Omental fat pad (tissue), 4 donors: ENCODE measurements around the gene TBC1D5. TPM values are rescaled to one million over a fixed set of nuclear protein-coding genes. Genes with fewer than 3 reads are reported as not detected.
"Not testable (repeated sequence)": the region's sequence is repeated elsewhere in the genome, so short reads cannot be mapped to it uniquely, and the experiment has no call there.

Experiments used
- ATAC-seq: fragments of 150-250 bp; one replicate; pipeline ENCODE4 v1.9.1; 2016; ENCODE audit warnings: mild to moderate bottlenecking, moderate library complexity; ENCODE audit not compliant: low FRiP score
- DNase-seq: peaks from one replicate; pipeline ENCODE4 v3.0.0-alpha.2; 2019; ENCODE audit warnings: low spot score
- total RNA-seq, 4 donors: library from RNA; depleted of rRNA; stranded (reverse); fragments of >200 nt; gene quantifications; one replicate each; pipeline ENCODE4 v1.1.0, GENCODE V29; 2016
- TF ChIP-seq, protein P1 (sequence below), 3 donors: fragments of 450-650 bp; IDR thresholded peaks; one replicate each; pipeline ENCODE4 v1.5.1; 2016 to 2017; ENCODE audit warnings: antibody characterized with exemption in 3 of 3, mild to moderate bottlenecking in 3 of 3, moderate library complexity in 2 of 3

TBC1D5 gene
- total RNA-seq, 4 donors from 2014 or later, result 56.8 to 92.5 (median 74.8) TPM

DNA sequence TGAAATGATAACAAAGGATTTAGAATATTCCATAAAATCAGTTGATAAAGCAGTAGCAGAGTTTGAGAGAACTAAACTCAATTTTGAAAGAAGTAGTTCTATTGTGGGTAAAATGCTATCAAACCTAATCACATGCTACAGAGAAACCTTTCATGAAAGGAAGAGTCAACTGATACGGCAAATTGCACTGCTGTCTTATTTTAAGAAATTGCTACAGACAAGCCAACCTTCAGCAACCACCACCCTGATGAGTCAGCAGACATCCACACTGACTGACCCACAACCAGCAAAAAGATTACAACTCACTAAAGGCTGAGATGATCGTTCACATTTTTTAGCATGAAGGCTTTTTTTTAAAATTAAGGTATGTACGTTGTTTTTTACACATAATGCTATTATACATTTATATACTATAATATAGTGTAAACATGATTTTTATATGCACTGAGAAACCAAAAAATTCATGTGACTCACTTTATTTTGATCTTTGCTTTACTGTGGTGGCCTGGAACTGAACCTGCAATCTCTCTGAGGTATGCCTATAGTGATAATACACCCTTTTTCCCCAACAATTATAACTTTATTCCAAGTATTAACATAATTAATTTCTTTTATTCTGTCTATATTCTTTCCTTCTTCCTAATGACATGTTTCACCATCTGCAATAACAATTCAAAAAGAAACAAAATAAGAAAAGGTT is 109.9 kb downstream of the TBC1D5 start:
- TF ChIP-seq, protein P1, sequence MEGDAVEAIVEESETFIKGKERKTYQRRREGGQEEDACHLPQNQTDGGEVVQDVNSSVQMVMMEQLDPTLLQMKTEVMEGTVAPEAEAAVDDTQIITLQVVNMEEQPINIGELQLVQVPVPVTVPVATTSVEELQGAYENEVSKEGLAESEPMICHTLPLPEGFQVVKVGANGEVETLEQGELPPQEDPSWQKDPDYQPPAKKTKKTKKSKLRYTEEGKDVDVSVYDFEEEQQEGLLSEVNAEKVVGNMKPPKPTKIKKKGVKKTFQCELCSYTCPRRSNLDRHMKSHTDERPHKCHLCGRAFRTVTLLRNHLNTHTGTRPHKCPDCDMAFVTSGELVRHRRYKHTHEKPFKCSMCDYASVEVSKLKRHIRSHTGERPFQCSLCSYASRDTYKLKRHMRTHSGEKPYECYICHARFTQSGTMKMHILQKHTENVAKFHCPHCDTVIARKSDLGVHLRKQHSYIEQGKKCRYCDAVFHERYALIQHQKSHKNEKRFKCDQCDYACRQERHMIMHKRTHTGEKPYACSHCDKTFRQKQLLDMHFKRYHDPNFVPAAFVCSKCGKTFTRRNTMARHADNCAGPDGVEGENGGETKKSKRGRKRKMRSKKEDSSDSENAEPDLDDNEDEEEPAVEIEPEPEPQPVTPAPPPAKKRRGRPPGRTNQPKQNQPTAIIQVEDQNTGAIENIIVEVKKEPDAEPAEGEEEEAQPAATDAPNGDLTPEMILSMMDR (IDR thresholded peaks at IDR 0.05), result no peak
- peak; percentile 89 for ATAC-seq
- DNase-seq, result no peak

DNA sequence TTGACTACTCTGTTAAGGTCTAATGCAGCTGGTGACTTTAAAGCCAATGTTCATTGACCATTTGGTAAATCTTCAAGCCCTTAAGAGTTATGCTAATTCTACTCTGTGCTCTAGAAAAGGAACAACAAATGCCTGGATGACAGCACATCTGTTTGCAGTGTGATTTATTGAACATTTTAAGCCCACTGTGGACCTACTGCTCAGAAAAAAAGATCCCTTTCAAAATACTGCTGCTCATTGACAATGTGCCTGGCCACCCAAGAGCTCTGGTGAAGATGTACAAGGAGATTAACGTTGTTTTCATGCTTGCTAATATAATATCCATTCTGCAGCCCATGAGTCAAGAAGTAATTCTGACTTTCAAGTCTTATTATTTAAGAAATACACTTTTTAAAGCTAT is 110.8 kb downstream of the TBC1D5 start:
- no peak for DNase-seq
- TF ChIP-seq, protein P1 (IDR thresholded peaks at IDR 0.05), result no peak
- no peak for ATAC-seq

DNA sequence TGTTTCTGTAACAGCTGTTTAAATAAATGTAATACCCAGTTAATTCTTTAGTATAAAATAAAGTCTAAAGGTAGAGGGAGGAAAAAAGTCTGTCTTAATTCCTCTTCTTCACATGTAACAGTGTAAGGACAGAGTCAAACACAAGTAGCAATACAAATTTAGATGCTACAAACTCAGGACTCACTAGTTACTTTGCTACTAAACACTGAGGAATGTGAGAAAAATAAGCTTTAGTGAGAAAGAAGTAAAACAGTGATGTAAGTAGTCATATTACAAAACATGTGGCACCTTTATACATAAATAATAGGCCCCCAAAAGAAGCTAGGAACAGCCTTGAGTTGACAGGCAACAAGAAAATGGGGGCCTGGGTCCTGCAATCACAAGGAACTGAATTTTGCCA is 113.0 kb downstream of the TBC1D5 start:
- no peak for ATAC-seq
- no peak for DNase-seq
- TF ChIP-seq, protein P1 (IDR thresholded peaks at IDR 0.05), result no peak

DNA sequence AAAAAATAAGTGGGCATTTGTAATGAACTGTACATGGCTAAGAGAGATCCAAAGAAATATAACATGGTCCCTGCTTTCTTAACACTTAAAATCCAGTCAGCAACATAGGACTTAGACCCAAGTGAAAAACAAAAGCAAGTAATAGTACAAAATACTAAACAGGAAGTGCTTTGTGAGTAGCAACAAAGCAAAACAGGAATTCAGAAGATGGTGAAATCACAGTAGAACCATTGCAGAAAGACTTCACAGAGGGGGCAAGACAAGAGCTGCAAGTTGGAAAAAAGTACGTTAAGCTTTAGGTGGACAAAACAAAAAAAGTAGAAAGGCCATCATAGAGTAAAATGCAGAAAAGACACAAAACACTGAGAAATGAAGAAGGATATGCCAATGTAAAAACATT is 116.0 kb downstream of the TBC1D5 start:
- no peak for DNase-seq
- no peak for ATAC-seq
- TF ChIP-seq, protein P1 (IDR thresholded peaks at IDR 0.05), result no peak

DNA sequence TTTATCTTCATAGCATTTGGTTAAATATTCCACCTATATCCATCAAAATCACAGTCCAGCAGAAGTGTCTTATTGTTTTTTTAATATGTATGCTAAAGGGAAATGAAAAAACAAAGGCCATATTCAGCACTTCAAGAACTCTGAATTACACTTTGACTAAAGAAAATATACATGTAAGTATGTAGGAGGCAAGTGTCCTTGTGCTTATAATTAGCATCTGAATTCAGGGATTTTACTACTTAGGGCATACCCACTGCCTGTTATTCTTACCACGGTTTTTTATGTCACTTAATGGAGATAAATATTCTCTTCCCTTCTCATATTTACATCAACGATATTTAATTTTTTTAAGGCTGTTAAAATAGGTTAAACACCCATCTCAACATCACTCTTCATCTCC is 117.3 kb downstream of the TBC1D5 start:
- DNase-seq (no peak), ATAC-seq (no peak)
- TF ChIP-seq, protein P1 (IDR thresholded peaks at IDR 0.05), result no peak

DNA sequence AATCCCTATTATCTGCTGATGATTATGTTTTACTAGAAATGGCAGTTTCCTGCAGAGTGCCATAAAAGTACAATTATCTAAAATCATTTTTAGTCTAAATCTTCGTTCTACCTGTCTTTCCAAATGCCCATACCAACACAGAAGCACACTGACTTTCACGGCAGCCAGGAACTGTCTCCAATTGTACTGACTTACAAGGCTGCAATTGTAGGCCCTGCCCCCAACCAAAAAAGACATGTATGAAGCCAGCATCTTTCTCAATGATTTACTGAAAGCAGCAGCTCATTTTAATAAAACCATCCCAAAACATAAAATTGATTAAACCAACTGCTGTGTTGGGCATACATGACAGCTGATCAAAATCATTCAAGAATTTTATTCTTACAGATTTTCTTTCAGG is 119.0 kb downstream of the TBC1D5 start:
- TF ChIP-seq, protein P1 (IDR thresholded peaks at IDR 0.05), result no peak
- no peak for ATAC-seq
- no peak for DNase-seq

DNA sequence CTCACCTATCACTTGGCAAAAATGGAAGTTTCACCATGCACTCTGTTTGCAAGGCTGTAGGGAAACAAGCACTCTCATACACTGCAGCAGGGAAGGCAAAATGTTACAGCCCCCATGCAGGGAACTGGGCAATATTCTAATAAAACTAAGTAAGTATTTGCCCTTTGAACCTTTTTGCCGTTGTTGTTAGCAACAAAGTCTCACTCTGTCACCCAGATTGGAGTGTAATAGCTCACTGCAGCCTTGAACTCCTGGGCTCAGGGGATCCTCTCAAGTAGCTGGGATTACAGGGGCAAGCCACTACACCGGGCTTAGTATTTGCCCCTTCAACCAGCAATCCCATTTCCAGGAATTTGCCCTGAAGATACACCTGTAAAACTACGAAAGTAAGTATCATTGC is 122.5 kb downstream of the TBC1D5 start:
- TF ChIP-seq, protein P1 (IDR thresholded peaks at IDR 0.05), result no peak
- ATAC-seq, result no peak
- DNase-seq, result no peak

DNA sequence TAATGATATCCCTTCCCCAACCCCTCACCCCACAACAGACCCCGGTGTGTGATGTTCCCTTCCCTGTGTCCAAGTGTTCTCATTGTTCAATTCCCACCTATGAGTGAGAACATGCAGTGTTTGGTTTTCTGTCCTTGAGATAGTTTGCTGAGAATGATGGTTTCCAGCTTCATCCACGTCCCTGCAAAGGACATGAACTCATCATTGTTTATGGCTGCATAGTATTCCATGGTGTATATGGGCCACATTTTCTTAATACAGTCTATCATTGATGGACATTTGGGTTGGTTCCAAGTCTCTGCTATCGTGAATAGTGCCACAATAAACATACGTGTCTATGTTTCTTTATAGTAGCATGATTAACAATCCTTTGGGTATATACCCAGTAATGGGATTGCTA is 129.4 kb downstream of the TBC1D5 start:
- DNase-seq, ATAC-seq: not testable (repeated sequence)
